Measurements from ENCODE around the gene SCO1.
A peak's percentile ranks its signal among the peaks of the same experiment; 100 is the strongest.

SCO1 gene

DNA sequence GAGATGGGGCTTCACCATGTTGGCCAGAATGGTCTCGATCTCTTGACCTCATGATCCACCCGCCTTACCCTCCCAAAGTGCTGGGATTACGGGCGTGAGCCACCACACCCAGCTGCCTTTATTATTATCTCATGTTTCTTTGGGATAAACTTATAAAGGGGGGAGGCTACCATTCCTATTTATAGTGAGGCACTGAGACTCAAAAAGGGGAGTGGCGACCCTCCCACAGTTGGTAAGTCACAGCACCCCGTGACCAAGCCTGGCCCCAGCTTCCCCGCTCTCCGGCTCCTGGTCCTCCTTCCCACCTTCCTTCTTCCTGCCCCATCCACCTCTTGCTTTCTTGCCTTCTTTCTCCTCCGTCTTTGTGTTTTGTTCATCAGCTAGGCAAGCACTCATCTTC lies 45.4 kb downstream of the SCO1 start:
- H3K4me3 ChIP-seq (ENCODE audit: low read depth, low read length), result no peak overlapping the region
- TF ChIP-seq, protein P1, sequence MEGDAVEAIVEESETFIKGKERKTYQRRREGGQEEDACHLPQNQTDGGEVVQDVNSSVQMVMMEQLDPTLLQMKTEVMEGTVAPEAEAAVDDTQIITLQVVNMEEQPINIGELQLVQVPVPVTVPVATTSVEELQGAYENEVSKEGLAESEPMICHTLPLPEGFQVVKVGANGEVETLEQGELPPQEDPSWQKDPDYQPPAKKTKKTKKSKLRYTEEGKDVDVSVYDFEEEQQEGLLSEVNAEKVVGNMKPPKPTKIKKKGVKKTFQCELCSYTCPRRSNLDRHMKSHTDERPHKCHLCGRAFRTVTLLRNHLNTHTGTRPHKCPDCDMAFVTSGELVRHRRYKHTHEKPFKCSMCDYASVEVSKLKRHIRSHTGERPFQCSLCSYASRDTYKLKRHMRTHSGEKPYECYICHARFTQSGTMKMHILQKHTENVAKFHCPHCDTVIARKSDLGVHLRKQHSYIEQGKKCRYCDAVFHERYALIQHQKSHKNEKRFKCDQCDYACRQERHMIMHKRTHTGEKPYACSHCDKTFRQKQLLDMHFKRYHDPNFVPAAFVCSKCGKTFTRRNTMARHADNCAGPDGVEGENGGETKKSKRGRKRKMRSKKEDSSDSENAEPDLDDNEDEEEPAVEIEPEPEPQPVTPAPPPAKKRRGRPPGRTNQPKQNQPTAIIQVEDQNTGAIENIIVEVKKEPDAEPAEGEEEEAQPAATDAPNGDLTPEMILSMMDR (IDR thresholded peaks at IDR 0.05; ENCODE audit: low read depth, low read length), result no peak
- no peak for DNase-seq (ENCODE audit: low read depth, low spot score)
- in situ Hi-C loops (cut with HindIII; ENCODE audit: low sequenced_read_pairs), result no loop called here

DNA sequence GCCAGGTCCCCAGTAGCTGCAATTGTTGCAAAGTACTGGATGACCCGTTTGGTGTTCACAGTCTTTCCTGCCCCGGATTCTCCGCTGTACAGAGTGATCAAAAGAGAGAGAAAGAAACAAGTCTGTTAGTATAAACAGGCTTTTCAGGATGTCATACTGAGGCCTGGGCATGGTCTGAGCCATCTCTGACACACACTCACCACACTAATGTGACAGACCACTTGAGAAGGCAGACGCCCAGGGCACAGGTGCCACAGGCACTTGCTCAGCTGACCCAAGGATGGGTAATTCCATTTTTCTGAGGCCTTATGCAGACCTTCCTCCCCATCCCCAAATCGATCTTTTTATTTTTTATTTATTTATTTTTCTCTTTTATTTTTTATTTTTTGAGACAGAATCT lies 47.7 kb downstream of the SCO1 start:
- no peak overlapping the region for H3K4me3 ChIP-seq (ENCODE audit: low read depth, low read length)
- in situ Hi-C loops (cut with HindIII; ENCODE audit: low sequenced_read_pairs), result no loop called here
- TF ChIP-seq, protein P1 (IDR thresholded peaks at IDR 0.05; ENCODE audit: low read depth, low read length), result no peak
- no peak for DNase-seq (ENCODE audit: low read depth, low spot score)

DNA sequence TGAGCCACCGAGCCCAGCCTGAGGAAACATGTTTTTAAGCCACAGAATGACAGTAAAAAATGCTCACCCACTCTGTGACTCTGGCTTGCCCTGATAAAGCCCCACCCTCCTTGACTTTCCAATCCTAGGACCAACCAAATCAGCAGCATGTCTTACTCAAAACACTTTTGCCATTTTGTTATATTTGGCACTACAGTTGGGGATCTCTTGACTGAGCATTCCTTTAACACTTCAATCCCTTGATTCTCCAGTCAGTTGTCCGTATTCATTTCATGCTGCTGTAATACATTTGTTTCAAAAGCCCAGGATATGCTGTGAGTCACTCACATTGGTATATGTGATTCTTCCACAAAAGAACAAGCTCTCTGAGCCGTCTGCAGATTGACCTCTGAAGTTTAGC lies 48.4 kb downstream of the SCO1 start:
- H3K4me3 ChIP-seq (ENCODE audit: low read depth, low read length), result no peak overlapping the region
- TF ChIP-seq, protein P1 (IDR thresholded peaks at IDR 0.05; ENCODE audit: low read depth, low read length), result no peak
- DNase-seq (ENCODE audit: low read depth, low spot score), result peak; percentile 4
- in situ Hi-C loops (cut with HindIII; ENCODE audit: low sequenced_read_pairs), result no loop called here

DNA sequence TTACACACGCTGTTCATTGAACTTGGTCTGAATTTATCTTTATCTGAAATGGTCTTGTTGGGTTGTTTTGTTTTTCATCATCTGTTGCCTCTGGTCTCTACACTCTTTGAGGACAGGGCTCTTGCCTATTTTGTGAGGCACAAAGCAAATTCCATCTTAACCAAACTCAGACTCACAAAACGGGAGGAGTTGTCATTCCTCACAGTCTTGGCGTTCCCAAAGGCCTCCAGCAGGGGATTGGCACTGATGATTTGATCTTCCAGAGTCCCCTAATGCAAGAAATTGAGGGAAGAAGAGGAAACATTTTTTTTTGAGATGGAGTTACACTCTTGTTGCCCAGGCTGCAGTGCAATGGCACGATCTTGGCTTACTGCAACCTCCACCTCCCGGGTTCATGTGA lies 49.0 kb downstream of the SCO1 start:
- H3K4me3 ChIP-seq (ENCODE audit: low read depth, low read length), result no peak overlapping the region
- DNase-seq (ENCODE audit: low read depth, low spot score), result no peak
- TF ChIP-seq, protein P1 (IDR thresholded peaks at IDR 0.05; ENCODE audit: low read depth, low read length), result no peak
- in situ Hi-C loops (cut with HindIII; ENCODE audit: low sequenced_read_pairs), result no loop called here

DNA sequence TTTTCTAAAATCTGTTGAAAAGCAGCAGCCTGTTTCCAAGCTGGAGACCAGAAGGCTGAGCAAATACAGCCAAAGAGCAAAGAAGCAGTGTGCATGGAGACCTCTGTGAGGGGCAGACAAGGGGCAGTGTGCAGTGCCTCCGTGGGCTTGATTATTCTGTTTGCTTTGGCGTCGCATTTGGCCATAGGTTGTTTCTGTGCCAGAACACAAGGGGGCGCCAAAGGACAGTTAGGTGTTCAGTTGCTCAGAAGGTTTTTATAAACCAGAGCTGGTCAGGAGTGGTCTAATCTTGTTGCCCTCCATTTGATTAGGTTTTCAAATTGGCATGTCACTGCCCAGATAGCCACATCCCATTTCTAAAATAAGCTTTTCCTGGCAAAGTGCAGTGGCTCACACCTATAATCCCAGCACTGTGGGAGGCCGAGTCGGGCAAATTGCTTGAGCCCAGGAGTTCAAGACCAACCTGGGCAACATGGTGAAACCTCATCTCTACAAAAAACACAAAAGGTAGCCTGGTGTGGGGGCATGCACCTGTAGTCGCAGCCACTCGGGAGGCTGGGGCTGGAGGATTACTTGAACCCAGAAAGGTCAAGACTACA lies 50.8 kb downstream of the SCO1 start:
- DNase-seq (ENCODE audit: low read depth, low spot score), result peak; percentile 67
- in situ Hi-C loops (cut with HindIII; ENCODE audit: low sequenced_read_pairs), result no loop called here
- TF ChIP-seq, protein P1 (IDR thresholded peaks at IDR 0.05; ENCODE audit: low read depth, low read length), result peak; percentile 90
- no peak overlapping the region for H3K4me3 ChIP-seq (ENCODE audit: low read depth, low read length)

DNA sequence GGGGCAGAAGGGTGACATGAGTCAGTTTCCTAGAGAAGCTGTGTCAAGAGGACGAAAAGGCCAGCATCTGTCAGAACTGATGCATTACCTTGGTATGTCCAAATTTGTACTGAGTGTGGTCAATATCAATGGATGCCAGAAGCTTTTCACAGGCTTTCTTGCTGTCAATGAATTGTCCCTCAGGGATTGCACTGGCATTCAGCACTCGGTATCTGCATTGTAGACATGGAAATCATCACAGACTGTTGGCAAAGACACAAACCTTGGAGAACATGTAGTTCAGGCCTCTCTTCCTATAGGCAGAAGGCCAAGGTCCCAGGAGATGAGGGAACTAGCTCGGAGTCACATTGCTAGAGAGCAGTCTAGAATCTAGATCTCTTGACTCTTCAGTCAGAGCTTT lies 56.9 kb downstream of the SCO1 start:
- in situ Hi-C loops (cut with HindIII; ENCODE audit: low sequenced_read_pairs), result no loop called here
- no peak for DNase-seq (ENCODE audit: low read depth, low spot score)
- no peak overlapping the region for H3K4me3 ChIP-seq (ENCODE audit: low read depth, low read length)
- TF ChIP-seq, protein P1 (IDR thresholded peaks at IDR 0.05; ENCODE audit: low read depth, low read length), result no peak

DNA sequence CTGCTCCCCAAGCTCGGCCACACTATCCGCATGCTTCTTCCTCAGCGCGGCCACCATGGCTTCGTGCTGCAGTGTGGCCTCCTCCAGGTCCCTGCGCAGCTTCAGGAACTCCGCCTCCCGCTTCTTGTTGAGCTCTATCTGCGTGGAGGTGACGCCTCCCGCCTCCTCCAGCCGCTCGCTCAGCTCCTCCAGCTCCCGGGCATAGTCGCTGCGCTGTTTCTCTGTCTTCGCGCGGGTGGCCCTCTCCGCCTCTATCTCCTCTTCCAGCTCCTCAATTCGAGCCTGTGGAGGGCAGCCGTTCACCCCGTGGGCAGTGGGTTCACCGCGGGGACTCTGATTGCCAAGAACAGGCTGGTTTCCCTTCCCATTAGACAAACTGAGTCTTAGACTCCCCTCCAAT lies 59.2 kb downstream of the SCO1 start:
- TF ChIP-seq, protein P1 (IDR thresholded peaks at IDR 0.05; ENCODE audit: low read depth, low read length), result no peak

More for the DNA sequence above, 59.2 kb downstream of the SCO1 start:
- no peak overlapping the region for H3K4me3 ChIP-seq (ENCODE audit: low read depth, low read length)
- no peak for DNase-seq (ENCODE audit: low read depth, low spot score)
- in situ Hi-C loops (cut with HindIII; ENCODE audit: low sequenced_read_pairs), result no loop called here
